HG02840 (cell line): ENCODE data around the gene FCGR3A.
"Not testable (repeated sequence)": the region's sequence is repeated elsewhere in the genome, so short reads cannot be mapped to it uniquely, and the experiment has no call there.

Experiments used
- ATAC-seq: cut with Tn5 transposase; IDR thresholded peaks from one replicate; pipeline ENCODE4 v1.9.1; 2021; ENCODE audit warnings: mild to moderate bottlenecking, moderate library complexity, moderate number of reproducible peaks; ENCODE audit not compliant: unreplicated experiment, low FRiP score

The FCGR3A gene

DNA sequence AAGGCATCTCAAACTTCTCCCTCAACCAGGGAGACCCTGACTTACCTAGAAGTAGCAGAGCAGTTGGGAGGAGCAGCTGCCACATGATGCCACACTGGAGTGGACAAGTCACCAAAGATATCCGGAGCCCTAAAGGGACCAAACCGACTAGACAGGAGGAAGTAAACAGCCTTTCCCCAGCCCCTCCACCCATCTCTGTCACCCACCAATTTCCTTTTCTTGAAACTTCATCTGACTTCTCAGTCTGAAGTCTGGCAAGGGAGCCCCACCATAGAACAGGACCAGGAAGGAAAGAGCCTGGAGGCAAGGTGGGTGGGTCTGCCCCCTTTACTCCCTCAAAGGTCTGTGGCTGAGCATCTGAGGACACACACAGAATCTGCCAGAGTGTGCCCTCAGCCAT, at the start of gene FCGR3A:
FCGR3A (minus strand) TSS at position 167 of the 400 bp plus-strand sequence; CDS start at position 85, 82 bp downstream.
- no peak for ATAC-seq

DNA sequence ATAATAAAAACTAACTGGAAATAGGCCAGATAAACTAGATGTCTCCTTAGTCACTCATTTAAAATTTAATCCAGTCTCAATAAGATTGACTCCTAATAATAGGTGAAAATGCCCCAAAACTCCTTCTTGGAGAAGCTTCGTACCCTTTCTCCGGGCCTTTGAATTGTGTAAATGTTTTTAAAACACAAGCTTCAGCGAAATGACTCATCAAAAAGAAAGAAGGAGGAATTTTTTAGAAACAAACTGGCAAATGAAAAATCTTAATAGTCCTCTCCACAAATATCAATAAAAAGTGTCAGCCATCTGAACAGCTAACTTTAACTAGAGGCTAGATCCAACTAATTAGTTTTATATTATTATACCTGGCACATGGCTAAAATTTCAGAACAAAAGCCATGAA, 47.5 kb upstream of the FCGR3A start:
- ATAC-seq: not testable (repeated sequence)

DNA sequence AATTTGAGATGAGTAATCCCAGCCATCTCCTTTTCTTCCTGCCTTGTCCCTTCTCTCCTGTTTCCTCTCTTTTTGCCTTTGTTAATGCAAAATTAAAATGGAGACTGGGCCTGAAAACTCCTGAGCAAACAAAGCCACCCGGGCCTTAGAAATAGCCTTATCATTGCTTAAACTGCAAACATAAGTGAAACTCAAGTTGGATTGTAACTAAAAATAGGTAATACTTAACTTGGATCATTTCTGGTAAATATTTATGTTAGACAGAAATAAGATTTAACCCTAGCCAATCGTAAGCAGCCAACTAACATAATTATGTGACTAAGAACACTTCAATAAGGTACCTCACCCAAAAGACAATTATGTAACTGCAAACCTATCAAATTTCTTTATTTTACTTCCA, 46.0 kb upstream of the FCGR3A start:
- ATAC-seq: not testable (repeated sequence)

GRCh38 chr1:161595173-161595572, 45.6 kb upstream of the FCGR3A start:
- not testable (repeated sequence) for ATAC-seq

GRCh38 chr1:161594269-161594984, 44.8 kb upstream of the FCGR3A start:
- not testable (repeated sequence) for ATAC-seq

DNA sequence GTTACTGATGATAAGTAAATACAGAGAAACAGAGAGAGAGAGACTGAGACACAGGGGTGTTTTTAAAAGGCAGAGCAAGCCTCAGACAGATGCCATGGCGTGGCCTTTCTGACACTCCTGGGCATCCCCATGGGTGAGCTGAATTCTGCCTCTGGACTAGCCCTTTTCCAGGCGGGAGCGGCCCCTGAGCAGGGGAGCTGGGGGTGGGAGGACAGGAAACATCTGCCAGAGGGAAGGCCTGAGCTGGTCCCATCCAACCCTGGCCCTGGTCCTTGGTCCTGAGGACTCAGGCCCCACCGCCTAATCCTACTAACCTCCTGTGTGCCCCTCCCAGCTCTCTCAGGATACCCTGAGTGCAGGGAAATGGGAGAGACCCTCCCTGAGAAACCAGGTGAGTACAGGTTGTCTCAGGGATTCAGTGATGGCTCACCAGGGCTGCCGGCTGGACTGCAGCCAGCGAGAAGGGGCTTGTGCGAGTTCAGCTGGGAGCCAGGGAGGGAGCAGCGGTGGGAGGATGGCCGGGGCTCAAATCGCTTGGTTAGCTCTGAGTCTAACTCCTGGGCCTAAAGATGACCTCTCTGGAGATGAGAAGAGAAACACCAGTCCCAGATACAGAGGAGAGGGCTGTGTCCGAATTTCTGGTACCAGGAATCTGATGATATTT, 43.6 kb upstream of the FCGR3A start:
- not testable (repeated sequence) for ATAC-seq

- ATAC-seq: not testable (repeated sequence)
Measured at GRCh38 chr1:161592586-161592985, 43.0 kb upstream of the FCGR3A start.

DNA sequence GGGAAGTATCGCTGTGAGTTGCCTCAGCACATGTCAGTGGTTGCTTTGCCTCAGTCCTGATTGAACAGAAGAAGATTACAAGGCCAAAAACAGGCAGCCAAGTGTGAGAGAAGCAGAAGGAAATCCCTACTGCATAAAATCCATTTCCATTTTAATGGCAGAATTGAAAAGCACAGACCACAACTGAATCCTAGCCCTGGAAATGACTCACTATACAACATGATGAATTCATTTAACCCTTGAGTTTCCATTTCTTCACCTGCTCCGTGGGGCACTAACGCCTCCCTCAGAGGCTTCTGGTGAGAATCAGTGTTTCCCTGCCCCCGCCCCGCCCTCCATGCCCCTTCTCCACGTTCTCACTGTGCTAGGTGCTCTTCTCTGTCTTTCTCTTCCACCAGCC, 40.3 kb upstream of the FCGR3A start:
- ATAC-seq: not testable (repeated sequence)

- not testable (repeated sequence) for ATAC-seq
Measured at GRCh38 chr1:161589365-161589764, 39.7 kb upstream of the FCGR3A start.

DNA sequence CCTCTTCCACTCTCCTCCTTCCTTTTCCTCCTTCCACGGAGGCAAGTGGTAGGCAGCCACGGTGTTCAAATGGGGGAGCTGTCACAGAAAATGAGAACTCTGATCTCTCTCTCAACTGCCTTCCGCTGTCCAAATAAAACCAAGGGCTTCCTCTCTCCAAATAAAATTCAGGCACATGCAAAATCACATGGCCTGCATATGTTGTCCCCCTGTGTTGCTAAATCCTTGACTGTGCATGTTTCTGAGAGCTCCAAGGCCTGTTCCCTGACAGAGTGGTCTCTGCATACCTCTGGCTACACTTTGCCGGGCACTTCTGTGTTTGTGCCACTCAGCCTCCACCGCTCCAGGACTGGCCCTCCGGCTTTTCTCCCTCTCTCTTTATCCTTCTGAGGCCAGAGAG, 39.0 kb upstream of the FCGR3A start:
- not testable (repeated sequence) for ATAC-seq

DNA sequence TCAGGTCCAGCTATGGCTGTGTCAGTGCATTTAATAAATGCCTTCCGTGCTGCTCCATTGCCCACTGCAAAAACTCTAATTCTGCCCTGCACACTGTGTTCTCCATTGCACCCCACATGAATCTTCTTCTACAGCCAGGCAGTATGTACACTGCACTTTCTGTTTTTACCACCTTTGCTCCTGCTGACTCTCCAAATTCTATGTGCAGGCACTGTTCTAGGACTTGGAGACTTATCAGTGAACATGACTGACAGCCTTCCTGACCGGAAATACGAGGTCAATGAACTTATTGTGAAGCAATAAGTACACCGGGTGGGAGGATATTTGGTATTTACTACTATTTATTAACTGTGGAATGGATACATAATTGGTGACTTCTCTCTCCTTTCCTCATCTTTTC, 33.3 kb upstream of the FCGR3A start:
- not testable (repeated sequence) for ATAC-seq

DNA sequence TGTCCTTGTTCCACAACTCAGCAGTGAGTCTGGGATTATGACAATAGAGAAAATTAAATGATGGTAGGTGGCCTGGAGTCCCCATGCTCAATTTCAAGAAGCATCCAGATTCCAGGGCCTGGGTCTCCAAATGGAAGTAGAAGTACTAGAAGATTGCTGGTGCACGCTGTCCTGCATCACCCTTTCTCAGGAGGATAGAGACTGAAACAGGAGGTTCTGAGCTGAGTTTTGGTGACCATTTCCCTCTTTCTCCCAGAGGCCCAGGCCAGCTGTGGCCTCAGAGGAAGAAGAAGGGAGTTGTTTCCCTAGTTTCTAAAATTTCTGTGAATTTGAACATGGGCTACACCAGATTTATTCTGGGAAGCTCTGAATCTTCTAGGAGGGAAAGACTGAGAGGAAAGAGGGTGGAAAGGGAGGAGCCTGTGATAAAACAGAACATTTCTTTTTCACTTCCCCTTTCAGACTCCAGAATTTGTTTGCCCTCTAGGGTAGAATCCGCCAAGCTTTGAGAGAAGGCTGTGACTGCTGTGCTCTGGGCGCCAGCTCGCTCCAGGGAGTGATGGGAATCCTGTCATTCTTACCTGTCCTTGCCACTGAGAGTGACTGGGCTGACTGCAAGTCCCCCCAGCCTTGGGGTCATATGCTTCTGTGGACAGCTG, 31.4 kb upstream of the FCGR3A start:
- ATAC-seq: peak; percentile 66

DNA sequence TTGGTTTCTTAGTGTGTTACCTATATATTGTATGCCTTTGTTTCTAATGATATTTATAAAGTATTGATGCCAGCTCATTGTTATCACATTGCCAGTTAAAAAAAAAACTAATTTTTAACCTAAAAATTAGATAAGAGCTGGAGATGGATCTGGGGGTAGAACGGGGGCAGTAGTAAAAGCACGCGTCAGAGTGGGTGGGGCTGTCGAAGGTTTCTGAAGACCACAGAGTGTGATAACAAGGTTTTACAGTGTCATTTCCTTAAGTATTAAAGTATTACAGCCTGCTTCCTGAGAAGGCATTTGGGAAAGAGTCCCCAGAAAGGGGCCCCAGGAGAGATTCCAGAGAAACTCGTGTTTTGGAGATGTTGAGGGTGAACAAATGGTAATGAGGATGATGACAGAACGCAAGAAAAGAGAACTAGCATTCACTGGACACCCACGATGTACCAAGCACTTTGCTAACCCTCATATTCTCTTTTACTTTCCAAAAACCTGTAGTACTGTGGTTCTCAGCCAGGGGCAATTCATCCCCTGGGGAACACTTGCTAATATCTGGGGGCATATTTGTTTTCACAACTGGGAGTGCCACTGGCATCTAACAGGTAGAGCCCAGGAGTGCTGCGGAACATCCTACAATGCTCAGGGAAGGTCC, 30.4 kb upstream of the FCGR3A start:
- ATAC-seq: not testable (repeated sequence)

DNA sequence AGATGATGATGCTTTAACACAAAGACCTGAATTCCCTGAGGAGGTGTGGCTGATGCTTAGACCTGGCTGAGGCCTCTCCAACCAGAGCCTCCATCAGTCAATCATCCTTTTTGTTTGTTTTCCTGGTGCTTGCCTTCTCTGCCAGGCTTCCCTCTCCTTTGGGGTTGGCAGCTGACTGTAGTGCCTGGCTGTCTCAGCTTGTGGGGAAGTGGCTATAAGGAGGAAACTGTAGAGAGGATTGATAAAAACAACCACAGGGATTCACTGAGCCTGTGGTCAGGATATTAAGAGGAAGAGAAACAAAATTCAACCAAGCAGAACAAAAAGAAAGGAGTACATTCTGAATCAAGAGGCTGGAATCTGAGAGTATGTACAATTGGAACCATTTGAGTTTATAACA, 27.1 kb upstream of the FCGR3A start:
- not testable (repeated sequence) for ATAC-seq

DNA sequence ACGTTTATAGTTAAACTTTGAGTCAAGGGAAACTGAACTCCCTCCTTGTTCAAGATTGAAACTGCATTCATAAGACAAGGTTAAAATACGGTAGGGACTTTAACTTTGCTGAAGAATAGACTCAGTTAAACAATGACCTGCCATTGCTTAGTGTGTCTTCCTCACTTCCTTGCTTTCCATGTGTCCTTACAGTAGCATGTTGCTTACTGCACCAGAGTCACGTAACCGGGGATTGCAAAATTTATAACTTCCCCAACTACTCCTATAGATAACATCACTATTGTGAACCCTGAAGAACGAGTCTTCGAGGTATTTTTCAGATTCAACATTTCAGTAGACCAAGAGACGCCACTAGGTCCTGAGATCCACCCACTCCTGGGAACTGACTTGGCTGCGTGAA, 22.1 kb upstream of the FCGR3A start:
- ATAC-seq: not testable (repeated sequence)

- not testable (repeated sequence) for ATAC-seq
Measured at GRCh38 chr1:161566602-161566960, 17.0 kb upstream of the FCGR3A start.

DNA sequence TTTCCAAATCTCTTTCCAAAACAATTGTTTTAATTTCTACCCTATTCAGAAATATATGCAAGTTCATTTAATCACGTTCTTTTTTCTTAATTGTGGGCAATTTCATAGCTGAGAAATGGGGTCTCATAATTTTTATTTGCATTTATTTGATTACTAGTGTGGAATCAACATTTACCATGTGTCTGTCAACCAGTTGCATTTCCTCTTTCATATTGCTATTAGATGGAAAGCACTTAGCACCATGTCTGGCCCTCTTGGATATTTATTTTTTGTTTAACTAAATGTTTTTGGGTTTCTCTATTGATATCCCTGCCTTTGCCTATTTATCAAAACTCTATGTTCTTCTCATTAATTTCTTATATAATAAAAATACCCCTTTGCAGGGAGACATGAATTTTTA, 13.9 kb upstream of the FCGR3A start:
- ATAC-seq: not testable (repeated sequence)

DNA sequence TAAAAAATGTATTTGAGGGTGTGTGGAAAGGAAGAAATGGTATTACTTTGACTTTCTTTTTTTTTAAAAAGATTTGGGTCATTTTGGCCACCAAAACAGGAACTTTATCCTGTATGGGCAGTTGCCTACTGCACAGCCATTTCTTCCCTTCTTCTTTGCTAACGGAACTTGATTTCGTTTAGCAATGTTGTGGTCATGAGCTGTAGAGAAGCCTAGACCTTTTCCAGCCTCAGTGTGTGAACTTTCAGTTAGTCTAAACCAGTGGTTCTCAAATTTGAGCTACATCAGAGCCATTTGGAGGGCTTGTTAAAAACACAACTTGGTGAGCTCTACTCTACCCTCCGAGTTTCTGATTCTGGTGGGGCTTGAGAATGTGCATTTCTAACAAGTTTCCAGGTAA, 12.8 kb upstream of the FCGR3A start:
- not testable (repeated sequence) for ATAC-seq

GRCh38 chr1:161560960-161561715, 11.5 kb upstream of the FCGR3A start:
- not testable (repeated sequence) for ATAC-seq
